GM19239 (cell line): ENCODE measurements around the gene CXCR3.
"Not testable (repeated sequence)": the region's sequence is repeated elsewhere in the genome, so short reads cannot be mapped to it uniquely, and the experiment has no call there.

ENCODE experiments used
- DNase-seq: peaks from one replicate; pipeline ENCODE4 v3.0.0; 2011; ENCODE audit warnings: low spot score; ENCODE audit not compliant: insufficient read length
- FAIRE-seq: peaks from 2 replicates; lab custom pipeline; 2011; peaks lifted over from hg19 to GRCh38; lab: Jason Lieb, UNC

Gene CXCR3

GRCh38 chrX:71571390-71571789 lies 46.9 kb downstream of the CXCR3 start:
- DNase-seq, FAIRE-seq: not testable (repeated sequence)
